Kidney tubule cell (primary cell): ENCODE measurements around the gene RASA3.
"Not testable (repeated sequence)": the region's sequence is repeated elsewhere in the genome, so short reads cannot be mapped to it uniquely, and the experiment has no call there.

ENCODE experiments used
- DNase-seq: peaks from one replicate; pipeline ENCODE4 v3.0.0-alpha.2; 2018; ENCODE audit warnings: low spot score

The RASA3 gene

GRCh38 chr13:114081761-114082681 lies 50.4 kb downstream of the RASA3 start:
- no peak for DNase-seq

- DNase-seq: no peak
These were observed 51.5 kb downstream of the RASA3 start for GRCh38 chr13:114080739-114081561.

- no peak for DNase-seq
These were observed 52.6 kb downstream of the RASA3 start for GRCh38 chr13:114079601-114080536.

GRCh38 chr13:114078461-114079451 lies 53.7 kb downstream of the RASA3 start:
- DNase-seq: no peak

GRCh38 chr13:114077933-114078325 lies 54.5 kb downstream of the RASA3 start:
- peak; percentile 24 for DNase-seq

GRCh38 chr13:114077099-114077932 lies 55.1 kb downstream of the RASA3 start:
- no peak for DNase-seq

GRCh38 chr13:114076329-114077090 lies 55.9 kb downstream of the RASA3 start:
- no peak for DNase-seq

GRCh38 chr13:114075811-114076210 lies 56.6 kb downstream of the RASA3 start:
- DNase-seq: not testable (repeated sequence)

- DNase-seq: no peak
These were observed 57.6 kb downstream of the RASA3 start for GRCh38 chr13:114074671-114075315.

- DNase-seq: no peak
These were observed 58.4 kb downstream of the RASA3 start for GRCh38 chr13:114073881-114074612.

- DNase-seq: no peak
These were observed 60.0 kb downstream of the RASA3 start for GRCh38 chr13:114072421-114072820.

- no peak for DNase-seq
These were observed 60.4 kb downstream of the RASA3 start for GRCh38 chr13:114071991-114072390.

- no peak for DNase-seq
These were observed 61.0 kb downstream of the RASA3 start for GRCh38 chr13:114071410-114071809.

- DNase-seq: no peak
These were observed 62.2 kb downstream of the RASA3 start for GRCh38 chr13:114070098-114070799.

GRCh38 chr13:114069376-114070097 lies 62.9 kb downstream of the RASA3 start:
- DNase-seq: no peak

- DNase-seq: peak; percentile 47
These were observed 63.6 kb downstream of the RASA3 start for GRCh38 chr13:114068656-114069318.
